Epidermal melanocyte (primary cell): ENCODE measurements around the gene VWA1.
A peak's percentile ranks its signal among the peaks of the same experiment; 100 is the strongest.
"Not testable (repeated sequence)": the region's sequence is repeated elsewhere in the genome, so short reads cannot be mapped to it uniquely, and the experiment has no call there.

ENCODE experiments used
- DNase-seq: peaks from one replicate; pipeline ENCODE4 v3.0.0; 2011; ENCODE audit warnings: low spot score; ENCODE audit not compliant: insufficient read length

VWA1 gene

GRCh38 chr1:1456683-1457255 is 21.3 kb downstream of the VWA1 start:
- not testable (repeated sequence) for DNase-seq

- not testable (repeated sequence) for DNase-seq
Observed at GRCh38 chr1:1459156-1459555, 23.7 kb downstream of the VWA1 start.

GRCh38 chr1:1459711-1460110 is 24.2 kb downstream of the VWA1 start:
- DNase-seq = not testable (repeated sequence)

GRCh38 chr1:1460540-1461130 is 25.1 kb downstream of the VWA1 start:
- DNase-seq = no peak

- no peak for DNase-seq
Observed at GRCh38 chr1:1461721-1462317, 26.3 kb downstream of the VWA1 start.

GRCh38 chr1:1462318-1462966 is 27.0 kb downstream of the VWA1 start:
- DNase-seq = no peak

- DNase-seq = no peak
Observed at GRCh38 chr1:1463312-1463711, 27.8 kb downstream of the VWA1 start.

- not testable (repeated sequence) for DNase-seq
Observed at GRCh38 chr1:1468196-1468985, 32.9 kb downstream of the VWA1 start.

- DNase-seq = no peak
Observed at GRCh38 chr1:1470626-1471388, 35.3 kb downstream of the VWA1 start.

- DNase-seq = peak; percentile 99
Observed at GRCh38 chr1:1471389-1472052, 36.0 kb downstream of the VWA1 start, which contains the start of gene ATAD3B. TSS of gene ATAD3B (plus strand) at chr1:1471765. CDS start at chr1:1471885, 120 bp downstream.

- DNase-seq = not testable (repeated sequence)
Observed at GRCh38 chr1:1472053-1472876, 36.8 kb downstream of the VWA1 start.

GRCh38 chr1:1476011-1476410 is 40.5 kb downstream of the VWA1 start:
- DNase-seq = not testable (repeated sequence)

GRCh38 chr1:1477206-1477605 is 41.7 kb downstream of the VWA1 start:
- DNase-seq = no peak

- peak; percentile 13 for DNase-seq
Observed at GRCh38 chr1:1479547-1480487, 44.3 kb downstream of the VWA1 start.

GRCh38 chr1:1480488-1480867 is 45.0 kb downstream of the VWA1 start:
- DNase-seq = not testable (repeated sequence)

- DNase-seq = not testable (repeated sequence)
Observed at GRCh38 chr1:1481811-1482210, 46.3 kb downstream of the VWA1 start.

- no peak for DNase-seq
Observed at GRCh38 chr1:1482856-1483255, 47.4 kb downstream of the VWA1 start.

GRCh38 chr1:1483714-1484113 is 48.2 kb downstream of the VWA1 start:
- no peak for DNase-seq
